Fibroblast of the aortic adventitia (primary cell): ENCODE data around the gene ARHGAP30. TPM values are rescaled to one million over a fixed set of nuclear protein-coding genes. Genes with fewer than 3 reads are reported as not detected.

Experiments
- DNase-seq: peaks from one replicate; pipeline ENCODE4 v3.0.0-alpha.2; 2010; ENCODE audit warnings: low read depth
- H3K4me3 ChIP-seq: 2 replicates; pipeline ENCODE4 v1.5.1; 2011; ENCODE audit warnings: low read depth, mild to moderate bottlenecking, control low read depth, low read length, moderate library complexity
- CTCF ChIP-seq: IDR thresholded peaks from 2 replicates; pipeline ENCODE4 v1.5.1; 2011; ENCODE audit warnings: mild to moderate bottlenecking, low read length, control low read depth, inconsistent platforms; ENCODE audit not compliant: insufficient read depth
- total RNA-seq: library from RNA; depleted of rRNA; stranded (reverse); fragments of >200 nt; gene quantifications from 2 replicates; pipeline ENCODE4 v1.2.3, GENCODE V29; 2012; ENCODE audit warnings: low replicate concordance

ARHGAP30 gene
- total RNA-seq, 1 donor: not detected

GRCh38 chr1:161077426-161077825 lies 7.7 kb upstream of the ARHGAP30 start:
- H3K4me3 ChIP-seq: no peak overlapping the region
- no peak for TF ChIP-seq CTCF
- DNase-seq: no peak

GRCh38 chr1:161076410-161076809 lies 6.7 kb upstream of the ARHGAP30 start:
- TF ChIP-seq CTCF: no peak
- DNase-seq: no peak

GRCh38 chr1:161074676-161075368 lies 5.1 kb upstream of the ARHGAP30 start:
- TF ChIP-seq CTCF: no peak
- DNase-seq: no peak
- no peak overlapping the region for H3K4me3 ChIP-seq

More at GRCh38 chr1:161076410-161076809, 6.7 kb upstream of the ARHGAP30 start:
- no peak overlapping the region for H3K4me3 ChIP-seq

- H3K4me3 ChIP-seq: no peak overlapping the region
- DNase-seq: no peak
- TF ChIP-seq CTCF: no peak
These were observed 3.9 kb upstream of the ARHGAP30 start for GRCh38 chr1:161073474-161074121.

GRCh38 chr1:161072751-161073449 lies 3.2 kb upstream of the ARHGAP30 start:
- TF ChIP-seq CTCF: no peak
- H3K4me3 ChIP-seq: no peak overlapping the region
- DNase-seq: no peak

GRCh38 chr1:161071886-161072371 lies 2.2 kb upstream of the ARHGAP30 start:
- H3K4me3 ChIP-seq: no peak overlapping the region
- peak; percentile 69 for DNase-seq
- TF ChIP-seq CTCF: peak; percentile 72
